AG09319 (cell line): ENCODE measurements around the gene RNASE4.
"Not testable (repeated sequence)": the region's sequence is repeated elsewhere in the genome, so short reads cannot be mapped to it uniquely, and the experiment has no call there.

Source experiments
- DNase-seq: peaks from one replicate; pipeline ENCODE4 v3.0.0-alpha.2; 2010; ENCODE audit warnings: low read depth; ENCODE audit errors: extremely low read depth
- CTCF ChIP-seq: IDR thresholded peaks from 2 replicates; pipeline ENCODE4 v1.5.1; 2011; ENCODE audit warnings: low read depth, mild to moderate bottlenecking, inconsistent platforms, low read length, moderate library complexity

Gene RNASE4

DNA sequence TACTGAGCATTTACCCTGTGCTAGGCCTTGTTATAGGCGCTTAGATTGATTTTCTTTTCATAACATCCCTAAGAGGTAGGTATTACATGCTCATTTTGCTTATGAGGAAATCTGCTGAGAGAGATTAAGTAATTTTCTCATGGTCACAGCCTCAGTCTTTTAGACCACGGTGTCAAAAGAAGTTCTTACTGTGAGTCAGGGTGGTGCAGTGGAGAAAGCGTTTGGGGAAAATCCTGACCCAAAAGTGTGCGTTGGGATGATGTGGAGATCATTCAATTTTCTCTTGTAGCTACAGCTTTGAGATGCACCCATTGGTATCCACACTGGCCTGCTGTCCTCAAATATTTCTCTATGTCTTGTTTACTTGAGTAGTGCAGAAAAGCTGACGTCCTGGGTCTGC is 12.4 kb downstream of the RNASE4 start:
- no peak for DNase-seq
- no peak for TF ChIP-seq CTCF

GRCh38 chr14:20697273-20698017 is 13.1 kb downstream of the RNASE4 start:
- peak; percentile 71 for TF ChIP-seq CTCF
- no peak for DNase-seq

- no peak for TF ChIP-seq CTCF
- no peak for DNase-seq
These were observed 13.6 kb downstream of the RNASE4 start for GRCh38 chr14:20698018-20698329.

DNA sequence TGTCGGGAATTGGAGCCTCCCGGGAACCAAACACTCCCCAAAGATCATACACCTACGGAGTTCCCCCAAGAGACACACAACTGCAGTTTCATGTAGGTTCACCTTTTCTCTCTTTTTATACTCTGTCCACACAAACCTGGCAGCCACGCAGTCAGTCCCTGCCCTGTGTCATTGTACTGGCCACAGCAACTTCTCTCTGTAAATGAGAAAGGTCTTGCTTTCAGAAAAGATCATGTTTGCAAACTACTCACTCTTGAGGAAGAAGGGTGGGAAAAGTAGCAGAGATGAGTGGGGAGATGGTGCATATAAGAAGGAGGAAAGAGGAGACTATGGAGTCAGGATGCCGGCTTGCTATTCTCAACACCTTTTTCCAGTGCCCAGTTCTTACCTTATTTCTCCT is 14.6 kb downstream of the RNASE4 start:
- TF ChIP-seq CTCF, result no peak
- DNase-seq, result no peak

DNA sequence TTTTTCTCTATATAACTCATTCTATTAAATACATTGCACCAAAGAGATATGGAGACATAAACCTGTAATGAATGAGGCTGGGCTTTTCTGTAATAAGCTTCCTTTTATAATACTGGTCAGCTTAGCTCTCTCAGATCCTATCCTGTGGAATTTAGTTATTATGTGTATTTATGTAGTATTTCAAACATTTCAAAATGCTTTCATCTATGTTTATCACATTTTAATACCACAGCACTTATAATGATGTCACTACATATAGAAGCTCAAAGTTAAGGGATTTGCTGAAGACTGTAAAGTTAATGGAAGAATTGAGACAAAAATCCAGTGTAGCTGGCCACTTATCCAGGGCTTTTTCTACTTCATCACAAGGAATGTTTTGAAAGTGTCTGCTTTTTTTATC is 15.6 kb downstream of the RNASE4 start:
- TF ChIP-seq CTCF, result no peak
- no peak for DNase-seq

DNA sequence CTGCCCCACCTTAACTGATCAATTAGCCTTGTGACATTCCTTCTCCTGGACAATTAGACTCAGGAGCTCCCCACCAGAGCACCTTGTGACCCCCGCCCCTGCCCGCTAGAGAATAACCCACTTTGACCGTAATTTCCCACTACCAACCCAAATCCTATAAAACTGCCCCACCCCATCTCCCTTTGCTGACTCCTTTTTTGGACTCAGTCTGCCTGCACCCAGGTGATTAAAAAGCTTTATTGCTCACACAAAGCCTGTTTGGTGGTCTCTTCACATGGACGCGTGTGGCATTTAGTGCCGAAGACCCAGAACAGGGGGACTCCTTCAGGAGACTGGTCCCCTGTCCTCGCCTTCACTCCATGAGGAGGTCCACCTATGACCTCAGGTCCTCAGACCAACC is 16.6 kb downstream of the RNASE4 start:
- DNase-seq, result not testable (repeated sequence)

DNA sequence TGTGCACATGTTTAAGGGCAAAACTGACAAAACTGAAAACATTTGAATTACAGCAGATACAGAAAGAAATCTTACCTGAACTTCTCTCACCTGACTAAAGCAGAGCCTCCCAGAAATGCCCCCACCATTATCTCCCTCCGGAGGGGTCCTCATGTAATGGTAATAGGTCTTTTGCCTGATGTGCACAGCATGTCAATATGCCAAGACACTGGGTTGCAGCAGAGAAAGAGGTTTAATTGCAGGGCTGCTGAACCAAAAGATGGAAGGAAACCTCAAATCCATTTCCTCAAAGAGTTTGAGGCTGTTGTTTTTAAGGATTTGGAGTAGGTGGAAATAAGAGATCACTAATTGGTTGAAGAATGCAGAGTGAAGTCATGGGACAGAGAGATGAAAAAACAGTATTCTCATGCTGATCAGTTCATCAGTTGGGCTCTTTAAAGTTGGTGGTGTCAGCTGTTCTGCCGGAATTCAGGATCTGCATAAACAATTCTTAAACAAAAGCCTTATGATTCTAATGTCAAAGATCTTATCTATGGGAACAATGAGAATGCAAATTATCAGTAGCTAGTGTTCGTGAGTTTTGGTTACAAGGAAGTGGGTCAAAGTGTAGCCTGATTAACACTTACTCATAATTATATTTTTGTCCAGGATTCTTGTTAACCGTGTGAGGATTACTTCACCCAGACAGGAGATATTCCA is 22.4 kb downstream of the RNASE4 start:
- TF ChIP-seq CTCF, result no peak
- DNase-seq, result no peak

GRCh38 chr14:20707622-20708021 is 23.3 kb downstream of the RNASE4 start:
- no peak for DNase-seq
- TF ChIP-seq CTCF, result no peak
